ENCODE results near the gene BICD2. TPM values are rescaled to one million over a fixed set of nuclear protein-coding genes. Genes with fewer than 3 reads are reported as not detected.

BICD2 gene
- total and polyA plus RNA-seq, 2 of the 8 experiments (the other 6 are each of a cell fraction or from before 2014, with no cell fraction given) = 6.6 to 22.8 TPM

DNA sequence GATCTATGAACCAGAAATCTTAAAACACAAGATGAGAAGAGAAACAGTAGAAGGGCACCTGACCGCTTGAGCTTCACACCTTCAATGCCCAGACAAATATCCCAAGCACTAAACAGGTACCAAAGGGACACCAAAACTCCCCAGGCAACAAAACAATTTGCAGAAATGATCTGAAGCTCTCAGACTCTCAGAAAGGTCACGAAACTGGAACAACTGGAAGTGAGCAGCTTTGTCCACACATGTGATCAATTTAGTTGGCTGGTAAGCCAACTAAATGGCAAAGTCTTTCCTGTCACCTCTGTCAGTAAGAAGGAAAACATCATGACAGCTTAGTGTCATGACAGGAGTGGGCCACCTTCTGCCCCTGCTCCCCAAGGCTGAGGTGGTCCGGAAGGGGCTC, 98.8 kb downstream of the BICD2 start:
- FAIRE-seq = no peak
- no peak for TF ChIP-seq HDAC2 (IDR thresholded peaks at IDR 0.05; ENCODE audit: borderline replicate concordance in 1 of 2, low read depth in 2 of 2, low read length in 2 of 2)
- TF ChIP-seq JUN (IDR thresholded peaks at IDR 0.05; ENCODE audit: low read depth, low read length) = no peak
- TF ChIP-seq CBX5 (IDR thresholded peaks at IDR 0.05; ENCODE audit: low read depth, low read length) = no peak
- no peak for TF ChIP-seq TEAD4 (IDR thresholded peaks at IDR 0.05; ENCODE audit: low read depth, low read length)
- no peak for TF ChIP-seq YY1 (IDR thresholded peaks at IDR 0.05; ENCODE audit: low read depth, low read length)
- no peak for TF ChIP-seq BRCA1 (IDR thresholded peaks at IDR 0.05; ENCODE audit: low read depth, low read length)
- no peak for TF ChIP-seq GTF2F1 (IDR thresholded peaks at IDR 0.05; ENCODE audit: borderline replicate concordance, low read depth, low read length)
- TF ChIP-seq KDM5A (IDR thresholded peaks at IDR 0.05; ENCODE audit: low read length) = no peak
- TF ChIP-seq SUZ12 (IDR thresholded peaks at IDR 0.05; ENCODE audit: low read length) = no peak
- no peak for TF ChIP-seq NRF1 (IDR thresholded peaks at IDR 0.05; ENCODE audit: low read depth, low read length)
- TF ChIP-seq, protein P1, sequence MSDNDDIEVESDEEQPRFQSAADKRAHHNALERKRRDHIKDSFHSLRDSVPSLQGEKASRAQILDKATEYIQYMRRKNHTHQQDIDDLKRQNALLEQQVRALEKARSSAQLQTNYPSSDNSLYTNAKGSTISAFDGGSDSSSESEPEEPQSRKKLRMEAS (IDR thresholded peaks at IDR 0.05) = no peak
- no peak for TF ChIP-seq SRF (IDR thresholded peaks at IDR 0.05; ENCODE audit: low read depth, low read length)
- TF ChIP-seq, protein P2, sequence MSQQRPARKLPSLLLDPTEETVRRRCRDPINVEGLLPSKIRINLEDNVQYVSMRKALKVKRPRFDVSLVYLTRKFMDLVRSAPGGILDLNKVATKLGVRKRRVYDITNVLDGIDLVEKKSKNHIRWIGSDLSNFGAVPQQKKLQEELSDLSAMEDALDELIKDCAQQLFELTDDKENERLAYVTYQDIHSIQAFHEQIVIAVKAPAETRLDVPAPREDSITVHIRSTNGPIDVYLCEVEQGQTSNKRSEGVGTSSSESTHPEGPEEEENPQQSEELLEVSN (IDR thresholded peaks at IDR 0.05) = no peak
- no peak for TF ChIP-seq SP4 (IDR thresholded peaks at IDR 0.05; ENCODE audit: low read length)

More for the DNA sequence above, 98.8 kb downstream of the BICD2 start:
- no peak overlapping the region for H2AK5ac ChIP-seq (ENCODE audit: low read depth, low read length)
- CTCF ChIA-PET (ENCODE audit: partially characterized antibody) = interaction anchor here (1.2 to 1.5 kb wide), 3 partner anchors 8 to 125 kb away, joined by 3 to 8 read pairs (median 4); no protein-coding TSS in a partner anchor
- H4K91ac ChIP-seq (replicated peaks; ENCODE audit: insufficient read length, low read length) = no peak overlapping the region
- H4K20me1 ChIP-seq (replicated peaks in 1 of 2; ENCODE audit: control insufficient read depth in 1 of 2, insufficient read depth in 2 of 2, low read length in 2 of 2) = peaks cover 8 to 28% of the 10 kb centered on the region in 2 experiments
- H3K23ac ChIP-seq (ENCODE audit: insufficient read length) = no peak overlapping the region
- H3K9ac ChIP-seq (replicated peaks in 1 of 4; ENCODE audit: extremely low read depth in 1 of 4, low read depth in 3 of 4, low read length in 3 of 4) = no peak overlapping the region
- no peak overlapping the region for H4K8ac ChIP-seq (ENCODE audit: extremely low read depth, insufficient read depth, low read length)
- no peaks in the 10 kb centered on the region for H3K27me3 ChIP-seq (replicated peaks in 1 of 4; ENCODE audit: control insufficient read depth in 3 of 4, extremely low read depth in 1 of 4, insufficient read depth in 3 of 4, low read length in 3 of 4)
- no peak overlapping the region for H2AFZ ChIP-seq (ENCODE audit: low read length)
- H4K5ac ChIP-seq (ENCODE audit: insufficient read length, low read depth, low read length) = no peak overlapping the region
- POLR2A ChIA-PET (ENCODE audit: partially characterized antibody) = no interaction called here
- H2BK5ac ChIP-seq (ENCODE audit: low read depth, low read length) = no peak overlapping the region
- no peak overlapping the region for H2BK120ac ChIP-seq (replicated peaks; ENCODE audit: low read depth, low read length)
- no peak overlapping the region for H2BK15ac ChIP-seq (ENCODE audit: low read length)
- H2BK12ac ChIP-seq (ENCODE audit: low read depth, low read length) = no peak overlapping the region
- no peak overlapping the region for H3K4me2 ChIP-seq (ENCODE audit: insufficient read depth in 1 of 2, low read depth in 2 of 2, low read length in 2 of 2)
- H3K18ac ChIP-seq (ENCODE audit: extremely low read depth, low read length) = no peak overlapping the region
- H3K4me3 ChIP-seq (ENCODE audit: extremely low read depth in 1 of 4, insufficient read depth in 2 of 4, low read depth in 3 of 4, low read length in 4 of 4) = no peak overlapping the region
- no peak overlapping the region for H3K14ac ChIP-seq (ENCODE audit: insufficient read length)
- no peaks in the 10 kb centered on the region; a peak in 1 of 8 replicates for H3K36me3 ChIP-seq (ENCODE audit: control insufficient read depth in 2 of 4, insufficient read depth in 4 of 4, low read length in 3 of 4)
- H3K4ac ChIP-seq (replicated peaks; ENCODE audit: insufficient read length, low read depth, low read length) = no peak overlapping the region
- H3K4me1 ChIP-seq (replicated peaks in 1 of 4; ENCODE audit: control insufficient read depth in 3 of 4, insufficient read depth in 4 of 4, low read length in 3 of 4) = peaks cover 0 to 10% (median 7%) of the 10 kb centered on the region in 4 experiments; a peak in 5 of 7 replicates
- H2BK20ac ChIP-seq (ENCODE audit: low read length) = no peak overlapping the region
- H3K23me2 ChIP-seq (ENCODE audit: low read depth, low read length) = peaks cover 10% of the 10 kb centered on the region
- 89% methylated on average over 3 of the region's 3 CpGs; no CpG with 5 or more reads in 1 of the 2 experiments for WGBS, 2 experiments (ENCODE audit: extremely low coverage in 1 of 2, insufficient coverage in 1 of 2, insufficient read length in 1 of 2, insufficient replicate concordance in 2 of 2, low coverage in 1 of 2, low lambda C conversion rate in 2 of 2, missing lambda C conversion rate in 1 of 2)
- H3K56ac ChIP-seq (replicated peaks; ENCODE audit: insufficient read length, low read depth, low read length) = no peak overlapping the region
- no peak overlapping the region for H3K27ac ChIP-seq (ENCODE audit: low read depth, low read length)
- peaks cover 32% of the 10 kb centered on the region for H3K79me1 ChIP-seq (ENCODE audit: low read depth, low read length)
- no peak for DNase-seq (ENCODE audit: low read depth in 1 of 2, low spot score in 2 of 2)
- peaks cover 0 to 79% of the 10 kb centered on the region in 2 experiments; a peak in 3 of 4 replicates for H3K79me2 ChIP-seq (ENCODE audit: control insufficient read depth in 1 of 2, insufficient read depth in 2 of 2, low read length in 2 of 2)
- H3K9me3 ChIP-seq (ENCODE audit: insufficient read depth in 2 of 2, low read depth in 1 of 2, low read length in 1 of 2) = no peaks in the 10 kb centered on the region

Measured in H1 (cell line).